Adrenal gland (tissue), 19 donors: ENCODE measurements around the gene ZBTB42. TPM values are rescaled to one million over a fixed set of nuclear protein-coding genes. Genes with fewer than 3 reads are reported as not detected.

Source experiments
- DNase-seq, 7 donors: peaks; one replicate each; pipeline ENCODE4 v3.0.0-alpha.2; 2019 to 2020
- H3K27ac ChIP-seq, 5 donors: fragments of 200-600 bp; sonication (generic) in 4 of 5; 1 replicate in 3 of 5; 2 replicates in 2 of 5; pipeline versions ENCODE4 v1.5.1 to v1.8.0; 2016 to 2020; ENCODE audit warnings: mild to moderate bottlenecking in 1 of 5
- H3K27me3 ChIP-seq: fragments of 200-600 bp; 2 replicates; pipeline ENCODE4 v1.8.0; 2021
- H3K36me3 ChIP-seq, 2 donors: fragments of 200-600 bp; replicated peaks in 1 of 2; 1 replicate in 1 of 2; 2 replicates in 1 of 2; pipeline versions ENCODE4 v1.5.1 to v1.8.0; 2018 to 2022
- H3K4me1 ChIP-seq, 2 donors: fragments of 200-600 bp; replicated peaks in 1 of 2; 1 replicate in 1 of 2; 2 replicates in 1 of 2; pipeline versions ENCODE4 v1.5.1 to v1.8.0; 2018 to 2021
- H3K4me3 ChIP-seq, 4 donors: fragments of 200-600 bp; sonication (generic) in 3 of 4; one replicate each; pipeline ENCODE4 v1.5.1; 2016 to 2018
- H3K9me3 ChIP-seq, 3 donors: fragments of 200-600 bp; sonication (generic) in 1 of 3; replicated peaks in 1 of 3; 1 replicate in 2 of 3; 2 replicates in 1 of 3; pipeline versions ENCODE4 v1.5.1 to v1.8.0; 2016 to 2021
- CTCF ChIP-seq, 6 experiments: fragments of 450-650 bp in 4 of 6; fragments of 200-600 bp in 2 of 6; sonication (generic) in 1 of 6; IDR thresholded peaks; 1 replicate in 5 of 6; 2 replicates in 1 of 6; pipeline versions ENCODE4 v1.5.1 to v1.8.0; 2016 to 2021; ENCODE audit warnings: antibody characterized with exemption in 6 of 6, mild to moderate bottlenecking in 2 of 6, moderate library complexity in 1 of 6
- POLR2A ChIP-seq, 2 donors: fragments of 450-650 bp; IDR thresholded peaks; one replicate each; pipeline ENCODE4 v1.6.1; 2017; ENCODE audit warnings: antibody characterized with exemption in 2 of 2, mild to moderate bottlenecking in 2 of 2, moderate library complexity in 1 of 2
- WGBS, 4 donors: extraction: QIAGEN DNeasy Blood & Tissue Kit in 2 of 4; methylation state at CpG; one replicate each; pipeline versions ENCODE4 v1.1.5 to v1.1.7; 2013 to 2017; 5-methylcytosine and 5-hydroxymethylcytosine counted together
- intact Hi-C, 2 donors: fragments of 100-400 bp; cut with DNase I; formaldehyde crosslinking; loops; one replicate each; pipeline versions ENCODE4 v1.14.1 to v1.15.0; 2022 to 2023
- long read RNA-seq, 10 donors: library from polyadenylated mRNA in 3 of 10; unstranded in 2 of 10; stranded (forward) in 1 of 10; transcript quantifications; one replicate each; pipeline ENCODE4 v2.0.0 and lab custom pipeline, GENCODE V29; 2021 to 2026
- polyA plus RNA-seq, 3 donors: library from polyadenylated mRNA; stranded (reverse); fragments of 200-250 nt in 2 of 3; fragments of 350-450 nt in 1 of 3; fragmentation: Illumina TruSeq in 1 of 3; extraction: RNeasy Lipid Tissue Mini Kit (QIAGEN cat#74804) in 1 of 3; gene quantifications; one replicate each; pipeline ENCODE4 v1.2.3, GENCODE V29; 2013 to 2014
- total RNA-seq, 9 donors: library from RNA; depleted of rRNA in 4 of 9; stranded (reverse); fragments of >200 nt in 4 of 9; fragments of 120-200 nt in 1 of 9; fragmentation: NEBNext Ultra II Directional in 1 of 9; extraction: Animal tissue kit (Norgen Biotek cat#: 25700) in 1 of 9; gene quantifications; one replicate each; pipeline versions ENCODE4 v1.1.0 to v1.2.4, GENCODE V29; 2013 to 2023
- donor health status: healthy with polysubstance abuse.
- donor health status: Bipolar disorder and iron deficiency.
- donor health status: DM: yes; HTN: yes; CAD: no.
- donor health status: DM: no; HTN: no; CAD: no.
- donor health status: DM: no; HTN: no; CAD: no.
- donor health status: DM: yes; HTN: yes; CAD: no.

The ZBTB42 gene
- total RNA-seq (10 to 100 TPM in 3 of 9 donors, 1 to 10 TPM in 5, under 1 TPM in 1; 0.61 to 13.9 (median 8.9) TPM), polyA plus RNA-seq (1 to 10 TPM; 1.2 to 2.3 (median 1.6) TPM)
- long read RNA-seq, donor 1, result 0 reads
- long read RNA-seq, donor 2, partial matches to known transcripts, result 0 of 1 reads
- long read RNA-seq, donor 2, other reads (novel, unspliced or antisense), result 0 of 1 reads
- long read RNA-seq, donor 3, result 0 reads
- long read RNA-seq, donor 4, partial matches to known transcripts, result 0 of 3 reads
- long read RNA-seq, donor 4, other reads (novel, unspliced or antisense), result 0 of 3 reads
- long read RNA-seq, donor 5, partial matches to known transcripts, result 0 of 12 reads
- long read RNA-seq, donor 5, other reads (novel, unspliced or antisense), result 5 of 12 reads
- long read RNA-seq, donor 6, partial matches to known transcripts, result 0 of 1 reads
- long read RNA-seq, donor 6, other reads (novel, unspliced or antisense), result 0 of 1 reads
- long read RNA-seq, donor 7, partial matches to known transcripts, result 0 of 2 reads
- long read RNA-seq, donor 7, other reads (novel, unspliced or antisense), result 0 of 2 reads
- long read RNA-seq, donor 8, partial matches to known transcripts, result 0 of 2 reads
- long read RNA-seq, donor 8, other reads (novel, unspliced or antisense), result 0 of 2 reads
- long read RNA-seq, donor 9, partial matches to known transcripts, result 0 of 2 reads
- long read RNA-seq, donor 9, other reads (novel, unspliced or antisense), result 0 of 2 reads
- long read RNA-seq, donor 10, partial matches to known transcripts, result 0 of 1 reads
- long read RNA-seq, donor 10, other reads (novel, unspliced or antisense), result 0 of 1 reads

DNA sequence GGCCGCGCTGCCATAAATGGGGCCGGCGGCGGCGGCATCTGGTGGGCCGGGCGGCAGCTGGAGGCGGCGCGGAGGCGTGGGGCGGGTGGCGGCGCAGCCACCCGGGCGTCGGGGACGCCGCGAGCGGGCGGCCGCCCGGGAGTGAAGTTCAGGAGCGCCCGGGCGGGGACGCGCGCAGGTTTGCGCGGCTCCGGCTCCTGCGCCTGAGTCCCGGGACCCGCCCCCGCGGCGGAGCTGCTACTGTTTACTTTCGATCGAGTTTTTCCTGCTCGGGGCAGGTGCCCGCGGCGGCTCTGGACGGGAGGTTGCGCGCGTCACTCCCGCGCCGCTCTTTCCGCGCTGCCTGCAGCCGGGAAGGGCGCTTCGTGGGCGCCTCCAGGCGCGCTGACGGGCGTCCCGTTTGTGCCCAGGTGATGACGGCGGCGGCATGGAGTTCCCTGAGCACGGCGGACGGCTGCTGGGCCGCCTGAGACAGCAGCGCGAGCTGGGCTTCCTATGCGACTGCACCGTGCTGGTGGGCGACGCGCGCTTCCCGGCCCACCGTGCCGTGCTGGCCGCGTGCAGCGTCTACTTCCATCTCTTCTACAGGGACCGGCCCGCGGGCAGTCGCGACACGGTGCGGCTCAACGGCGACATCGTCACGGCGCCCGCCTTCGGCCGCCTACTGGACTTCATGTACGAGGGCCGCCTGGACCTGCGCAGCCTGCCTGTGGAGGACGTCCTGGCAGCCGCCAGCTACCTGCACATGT is at the start of gene ZBTB42:
Gene ZBTB42 (plus strand): TSS at position 331 of the 749 bp plus-strand sequence. CDS start 97 bp downstream, at position 428.
- DNase-seq, result peak in 6 of 7 donors; percentile 62 to 80 (median 72)

GRCh38 chr14:104751539-104752422 is 49.1 kb upstream of the ZBTB42 start:
- DNase-seq, result no peak
- H3K27me3 ChIP-seq, result no peaks in the 10 kb centered on the region
- no peak for TF ChIP-seq CTCF (IDR thresholded peaks at IDR 0.05)
- no peak for TF ChIP-seq POLR2A (IDR thresholded peaks at IDR 0.05)
- no peaks in the 10 kb centered on the region for H3K9me3 ChIP-seq
- intact Hi-C loops, result no loop called here
- peaks cover 10 to 26% of the 10 kb centered on the region in 2 donors for H3K4me1 ChIP-seq
- H3K36me3 ChIP-seq, result peaks cover 0 to 15% of the 10 kb centered on the region in 2 donors
- H3K27ac ChIP-seq, result peak overlapping the region in 4 of 5 donors; percentile 44 to 86 (median 76)
- 78 to 83% (median 80%) methylated on average over 34 to 90 of the region's 90 CpGs for WGBS, 4 donors
- H3K4me3 ChIP-seq, result peak overlapping the region in 1 of 4 donors; percentile 70

More for the DNA sequence above, at the start of gene ZBTB42:
- no peaks in the 10 kb centered on the region for H3K36me3 ChIP-seq
- no peaks in the 10 kb centered on the region for H3K9me3 ChIP-seq
- H3K27me3 ChIP-seq, result no peaks in the 10 kb centered on the region
- peak in 1 of 6 experiments; percentile 1 for TF ChIP-seq CTCF (IDR thresholded peaks at IDR 0.05)
- peak in 1 of 2 donors; percentile 54 for TF ChIP-seq POLR2A (IDR thresholded peaks at IDR 0.05)
- 2 to 3% (median 2%) methylated on average over 8 to 103 of the region's 105 CpGs; no CpG with 5 or more reads in 1 of the 4 donors for WGBS, 4 donors
- H3K4me1 ChIP-seq, result peaks cover 16 to 31% of the 10 kb centered on the region in 2 donors
- peak within 1 kb of the TSS; percentile 55 to 97 (median 91) for H3K27ac ChIP-seq
- H3K4me3 ChIP-seq, result peak within 1 kb of the TSS in 2 of 4 donors; percentile 45 to 91
- intact Hi-C loops, result no loop called here

DNA sequence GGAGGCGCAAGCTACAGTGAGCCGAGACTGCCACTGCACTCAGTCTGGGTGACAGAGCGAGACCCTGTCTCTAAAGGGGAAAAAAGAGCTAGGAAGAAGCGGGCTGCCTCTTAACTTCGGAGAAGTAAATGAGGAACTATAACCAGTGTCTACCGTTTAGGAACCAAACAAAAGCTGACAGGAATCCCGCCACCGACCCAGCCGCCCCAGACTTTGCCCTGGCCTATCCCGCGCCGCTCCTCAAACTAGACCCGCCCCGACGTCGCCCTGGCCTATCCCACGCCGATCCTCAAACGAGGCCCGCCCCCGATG is 48.5 kb upstream of the ZBTB42 start:
- Histone ChIP-seq H3K9me3 (no peaks in the 10 kb centered on the region), H3K4me3 (peak overlapping the region in 1 of 4 donors; percentile 70), H3K36me3 (peaks cover 0 to 21% of the 10 kb centered on the region in 2 donors), H3K27me3 (no peaks in the 10 kb centered on the region), H3K4me1 (peaks cover 10 to 26% of the 10 kb centered on the region in 2 donors), H3K27ac (peak overlapping the region in 4 of 5 donors; percentile 44 to 86 (median 76))
- WGBS, 4 donors, result 2 to 5% (median 3%) methylated on average over 13 to 21 of the region's 21 CpGs
- TF ChIP-seq POLR2A (IDR thresholded peaks at IDR 0.05) (peak in 1 of 2 donors; percentile 41), CTCF (IDR thresholded peaks at IDR 0.05) (no peak)
- intact Hi-C loops, result no loop called here
- DNase-seq, result no peak
